ENCODE measurements around the gene EIF5B. TPM values are rescaled to one million over a fixed set of nuclear protein-coding genes. Genes with fewer than 3 reads are reported as not detected.

Gene EIF5B
- total RNA-seq, 2 donors from 2014 or later: 27.1 to 40.5 TPM

DNA sequence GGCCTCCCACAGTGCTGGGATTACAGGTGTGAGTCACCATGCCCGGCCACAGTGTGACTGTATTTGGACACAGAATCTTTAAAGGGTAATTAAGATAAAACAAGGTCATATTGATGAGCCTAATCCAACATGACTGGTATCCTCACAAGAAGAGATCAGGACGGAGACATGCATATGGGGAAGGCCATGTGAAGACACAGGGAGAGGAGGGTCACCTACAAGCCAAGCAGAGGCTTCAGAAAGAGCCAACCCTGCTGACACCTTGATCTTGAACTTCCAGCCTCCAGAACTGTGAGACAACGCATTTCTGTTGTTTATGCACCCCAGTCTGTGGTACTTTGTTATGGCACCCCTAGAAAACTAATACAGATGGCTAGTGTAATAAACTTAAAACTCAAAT is 80.2 kb downstream of the EIF5B start:
- Histone ChIP-seq H3K36me3 (peaks cover 3% of the 10 kb centered on the region), H3K27ac (no peak overlapping the region), H3K27me3 (no peaks in the 10 kb centered on the region), H3K9me3 (no peaks in the 10 kb centered on the region), H3K4me1 (no peaks in the 10 kb centered on the region), H3K9ac (ENCODE audit: low read depth in 2 of 2, low read length in 2 of 2) (no peak overlapping the region), H3K4me3 (no peak overlapping the region)
- DNase-seq: no peak
- intact Hi-C loops (cut with DNase I): no loop called here
- TF ChIP-seq, protein P1, sequence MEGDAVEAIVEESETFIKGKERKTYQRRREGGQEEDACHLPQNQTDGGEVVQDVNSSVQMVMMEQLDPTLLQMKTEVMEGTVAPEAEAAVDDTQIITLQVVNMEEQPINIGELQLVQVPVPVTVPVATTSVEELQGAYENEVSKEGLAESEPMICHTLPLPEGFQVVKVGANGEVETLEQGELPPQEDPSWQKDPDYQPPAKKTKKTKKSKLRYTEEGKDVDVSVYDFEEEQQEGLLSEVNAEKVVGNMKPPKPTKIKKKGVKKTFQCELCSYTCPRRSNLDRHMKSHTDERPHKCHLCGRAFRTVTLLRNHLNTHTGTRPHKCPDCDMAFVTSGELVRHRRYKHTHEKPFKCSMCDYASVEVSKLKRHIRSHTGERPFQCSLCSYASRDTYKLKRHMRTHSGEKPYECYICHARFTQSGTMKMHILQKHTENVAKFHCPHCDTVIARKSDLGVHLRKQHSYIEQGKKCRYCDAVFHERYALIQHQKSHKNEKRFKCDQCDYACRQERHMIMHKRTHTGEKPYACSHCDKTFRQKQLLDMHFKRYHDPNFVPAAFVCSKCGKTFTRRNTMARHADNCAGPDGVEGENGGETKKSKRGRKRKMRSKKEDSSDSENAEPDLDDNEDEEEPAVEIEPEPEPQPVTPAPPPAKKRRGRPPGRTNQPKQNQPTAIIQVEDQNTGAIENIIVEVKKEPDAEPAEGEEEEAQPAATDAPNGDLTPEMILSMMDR (IDR thresholded peaks at IDR 0.05): no peak

DNA sequence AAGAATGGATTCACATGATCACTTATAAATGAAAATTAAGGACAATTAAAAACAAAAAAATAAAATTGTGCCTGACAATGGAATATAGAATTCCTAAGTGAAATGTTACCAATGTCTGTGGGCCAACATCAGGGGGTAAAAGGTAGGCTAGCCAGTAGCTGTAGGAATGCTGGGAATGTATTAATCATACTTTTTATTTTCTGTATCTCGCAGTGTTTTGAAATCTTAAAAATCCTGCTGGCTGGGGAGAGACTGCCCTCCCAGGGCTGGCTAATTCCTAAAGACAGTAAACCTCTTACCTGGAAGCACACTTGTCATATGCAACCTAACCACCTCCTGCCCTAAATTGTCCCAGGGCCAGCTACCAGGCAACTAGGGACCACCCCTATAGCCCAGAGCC is 82.8 kb downstream of the EIF5B start:
- H3K4me1 ChIP-seq: no peaks in the 10 kb centered on the region
- TF ChIP-seq, protein P1 (IDR thresholded peaks at IDR 0.05): no peak
- no peak overlapping the region for H3K9ac ChIP-seq (ENCODE audit: low read depth in 2 of 2, low read length in 2 of 2)
- no peaks in the 10 kb centered on the region for H3K27me3 ChIP-seq
- no peaks in the 10 kb centered on the region for H3K36me3 ChIP-seq
- DNase-seq: no peak
- no peaks in the 10 kb centered on the region for H3K9me3 ChIP-seq
- H3K27ac ChIP-seq: no peak overlapping the region
- no peak overlapping the region for H3K4me3 ChIP-seq
- intact Hi-C loops (cut with DNase I): no loop called here

DNA sequence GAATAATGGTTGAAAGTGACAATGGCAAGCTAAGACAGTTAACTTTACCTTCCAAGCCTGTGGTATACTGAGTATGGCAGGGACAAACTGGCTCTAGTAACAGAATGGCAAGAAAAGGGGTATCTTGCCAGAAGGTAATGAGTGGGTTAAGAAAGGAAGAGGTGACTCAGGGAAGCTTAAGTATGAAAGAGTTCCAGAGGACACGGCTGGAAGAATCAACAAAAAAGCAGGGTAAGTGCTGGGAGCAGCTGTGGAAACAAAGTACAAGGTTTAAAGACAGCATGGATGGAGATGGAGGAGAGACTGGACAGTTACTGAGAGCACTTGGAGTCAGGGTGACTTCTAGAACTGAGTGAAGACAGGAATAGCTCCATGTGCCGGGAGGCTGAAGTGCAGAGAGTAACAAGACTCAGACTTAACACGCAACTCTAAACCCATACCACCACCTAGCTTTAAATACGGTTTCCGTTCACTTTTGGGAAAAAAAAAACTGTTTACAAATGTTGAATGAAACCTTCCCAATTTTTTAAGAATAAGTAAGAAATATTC is 83.6 kb downstream of the EIF5B start:
- DNase-seq: no peak
- intact Hi-C loops (cut with DNase I): no loop called here
- Histone ChIP-seq H3K4me1 (no peaks in the 10 kb centered on the region), H3K36me3 (no peaks in the 10 kb centered on the region), H3K9me3 (no peaks in the 10 kb centered on the region), H3K9ac (ENCODE audit: low read depth in 2 of 2, low read length in 2 of 2) (no peak overlapping the region), H3K4me3 (no peak overlapping the region), H3K27ac (no peak overlapping the region), H3K27me3 (no peaks in the 10 kb centered on the region)
- TF ChIP-seq, protein P1 (IDR thresholded peaks at IDR 0.05): no peak

DNA sequence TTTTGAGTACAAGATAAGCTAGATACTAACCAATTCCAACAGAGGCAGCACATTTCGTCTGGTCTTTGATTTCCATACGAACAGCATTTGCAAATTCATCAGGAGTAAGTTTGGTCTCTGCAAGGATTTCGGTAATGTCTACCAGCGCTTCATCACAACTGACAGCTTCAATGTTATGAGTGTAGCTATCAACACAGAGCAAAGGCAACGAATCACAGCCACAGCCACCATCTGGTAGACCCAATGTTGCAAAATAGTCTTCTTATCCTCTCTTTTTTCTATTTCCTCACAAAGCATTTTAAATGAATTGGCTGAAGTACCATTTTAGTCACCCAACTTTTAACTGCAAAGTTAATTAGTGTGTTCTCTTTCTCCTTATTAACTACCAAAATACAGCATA is 84.3 kb downstream of the EIF5B start:
- H3K9ac ChIP-seq (ENCODE audit: low read depth in 2 of 2, low read length in 2 of 2): no peak overlapping the region
- TF ChIP-seq, protein P1 (IDR thresholded peaks at IDR 0.05): no peak
- no peak for DNase-seq
- H3K36me3 ChIP-seq: no peaks in the 10 kb centered on the region
- no peaks in the 10 kb centered on the region for H3K4me1 ChIP-seq
- intact Hi-C loops (cut with DNase I): no loop called here
- H3K9me3 ChIP-seq: no peaks in the 10 kb centered on the region
- no peak overlapping the region for H3K4me3 ChIP-seq
- H3K27ac ChIP-seq: no peak overlapping the region
- H3K27me3 ChIP-seq: no peaks in the 10 kb centered on the region

DNA sequence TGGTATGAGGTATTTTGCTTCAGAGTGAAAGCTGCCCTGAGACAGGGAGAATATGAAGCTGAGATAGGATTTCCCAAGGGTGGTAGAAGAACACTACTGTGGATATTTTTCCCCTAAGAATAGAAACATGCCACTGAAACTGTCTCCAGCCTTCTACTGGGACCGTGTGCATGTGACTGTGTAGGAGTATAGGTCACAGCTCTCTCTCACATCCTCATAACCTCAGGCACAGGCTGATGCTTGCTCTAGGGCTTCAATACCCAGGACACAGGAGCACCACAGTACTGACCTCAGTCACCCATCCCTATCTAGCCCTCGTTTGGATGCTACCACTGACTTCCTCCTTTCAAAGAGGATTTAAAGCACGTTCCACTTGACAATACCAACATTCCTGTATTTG is 85.4 kb downstream of the EIF5B start:
- Histone ChIP-seq H3K4me1 (no peaks in the 10 kb centered on the region), H3K27me3 (no peaks in the 10 kb centered on the region), H3K27ac (no peak overlapping the region), H3K9me3 (no peaks in the 10 kb centered on the region), H3K4me3 (no peak overlapping the region), H3K9ac (ENCODE audit: low read depth in 2 of 2, low read length in 2 of 2) (no peak overlapping the region), H3K36me3 (no peaks in the 10 kb centered on the region)
- no peak for DNase-seq
- intact Hi-C loops (cut with DNase I): no loop called here
- TF ChIP-seq, protein P1 (IDR thresholded peaks at IDR 0.05): no peak

Data from colonic mucosa (tissue), 4 donors.